Osteocyte (in vitro differentiated cells): Measurements from ENCODE around the gene DNAH12. TPM values are rescaled to one million over a fixed set of nuclear protein-coding genes. Genes with fewer than 3 reads are reported as not detected.

Experiments used
- DNase-seq: peaks from one replicate; pipeline ENCODE4 v3.0.0; 2021; ENCODE audit warnings: mixed read lengths; ENCODE audit not compliant: unreplicated experiment; ENCODE audit errors: extremely low spot score
- H3K27ac Mint-ChIP-seq: one replicate; pipeline ENCODE4 v1.8.0; 2021; ENCODE audit warnings: mild to moderate bottlenecking, mixed read lengths; ENCODE audit not compliant: unreplicated experiment
- H3K27me3 Mint-ChIP-seq: one replicate; pipeline ENCODE4 v1.8.0; 2021; ENCODE audit warnings: mixed read lengths; ENCODE audit not compliant: unreplicated experiment
- H3K36me3 Mint-ChIP-seq: one replicate; pipeline ENCODE4 v1.8.0; 2021; ENCODE audit warnings: mixed read lengths; ENCODE audit not compliant: unreplicated experiment
- H3K4me1 Mint-ChIP-seq: one replicate; pipeline ENCODE4 v1.8.0; 2021; ENCODE audit warnings: mixed read lengths; ENCODE audit not compliant: unreplicated experiment
- H3K4me3 Mint-ChIP-seq: one replicate; pipeline ENCODE4 v1.8.0; 2021; ENCODE audit warnings: mild to moderate bottlenecking, moderate library complexity, mixed read lengths; ENCODE audit not compliant: unreplicated experiment
- H3K9me3 Mint-ChIP-seq: one replicate; pipeline ENCODE4 v1.8.0; 2021; ENCODE audit warnings: mixed read lengths; ENCODE audit not compliant: unreplicated experiment
- total RNA-seq: library from RNA; stranded (reverse); gene quantifications from 2 replicates; pipeline ENCODE4 v1.2.1, GENCODE V29; 2021
- TF ChIP-seq, protein P1 (sequence below): fragments of 200-600 bp; sonication (generic); IDR thresholded peaks from 2 replicates; pipeline ENCODE4 v1.5.0; 2021; ENCODE audit warnings: antibody characterized with exemption, mild to moderate bottlenecking, moderate library complexity

The DNAH12 gene
- total RNA-seq, 1 donor from 2014 or later, result 0.08 TPM

DNA sequence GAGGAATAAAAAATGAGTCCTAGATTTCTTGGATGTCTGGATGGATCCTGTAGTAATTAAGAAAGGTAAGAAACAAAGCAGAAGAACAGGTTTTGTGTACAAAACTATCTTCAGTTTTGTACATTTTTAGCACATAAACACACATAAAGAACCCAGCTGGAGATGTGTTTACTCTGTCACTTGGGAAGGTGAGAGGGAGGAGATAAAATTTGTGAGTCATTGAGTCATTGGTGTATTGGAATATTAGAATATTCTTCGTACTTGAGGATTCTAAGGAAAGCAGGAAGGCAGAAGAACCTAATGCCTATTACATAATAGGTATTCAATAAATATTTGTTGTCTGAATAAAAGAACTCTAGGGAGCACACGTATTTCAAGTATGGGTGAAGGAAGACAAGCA, 299.2 kb downstream of the DNAH12 start:
- H3K27me3 Mint-ChIP-seq, result no peaks in the 10 kb centered on the region
- no peak overlapping the region for H3K27ac Mint-ChIP-seq
- no peaks in the 10 kb centered on the region for H3K4me1 Mint-ChIP-seq
- no peak for DNase-seq
- TF ChIP-seq, protein P1, sequence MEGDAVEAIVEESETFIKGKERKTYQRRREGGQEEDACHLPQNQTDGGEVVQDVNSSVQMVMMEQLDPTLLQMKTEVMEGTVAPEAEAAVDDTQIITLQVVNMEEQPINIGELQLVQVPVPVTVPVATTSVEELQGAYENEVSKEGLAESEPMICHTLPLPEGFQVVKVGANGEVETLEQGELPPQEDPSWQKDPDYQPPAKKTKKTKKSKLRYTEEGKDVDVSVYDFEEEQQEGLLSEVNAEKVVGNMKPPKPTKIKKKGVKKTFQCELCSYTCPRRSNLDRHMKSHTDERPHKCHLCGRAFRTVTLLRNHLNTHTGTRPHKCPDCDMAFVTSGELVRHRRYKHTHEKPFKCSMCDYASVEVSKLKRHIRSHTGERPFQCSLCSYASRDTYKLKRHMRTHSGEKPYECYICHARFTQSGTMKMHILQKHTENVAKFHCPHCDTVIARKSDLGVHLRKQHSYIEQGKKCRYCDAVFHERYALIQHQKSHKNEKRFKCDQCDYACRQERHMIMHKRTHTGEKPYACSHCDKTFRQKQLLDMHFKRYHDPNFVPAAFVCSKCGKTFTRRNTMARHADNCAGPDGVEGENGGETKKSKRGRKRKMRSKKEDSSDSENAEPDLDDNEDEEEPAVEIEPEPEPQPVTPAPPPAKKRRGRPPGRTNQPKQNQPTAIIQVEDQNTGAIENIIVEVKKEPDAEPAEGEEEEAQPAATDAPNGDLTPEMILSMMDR, result no peak
- no peaks in the 10 kb centered on the region for H3K9me3 Mint-ChIP-seq
- no peak overlapping the region for H3K4me3 Mint-ChIP-seq
- H3K36me3 Mint-ChIP-seq, result peaks cover 64% of the 10 kb centered on the region

Other genes starting within 250 kb of the DNAH12 start
- 15.3 and 15.8 TPM in 2 replicates for gene PDE12, start 11.9 kb upstream of the DNAH12 start, total RNA-seq
- 250 and 252 TPM in 2 replicates for gene ARF4, start 53.0 kb upstream of the DNAH12 start, total RNA-seq
- 24.8 and 26.2 TPM in 2 replicates for gene DENND6A, start 148.7 kb upstream of the DNAH12 start, total RNA-seq
- gene SLMAP, start 212.0 kb upstream of the DNAH12 start, total RNA-seq, result 69.8 and 71.5 TPM in 2 replicates